Raji (cell line): ENCODE data around the gene COLEC12.

Experiments
- POLR2A ChIP-seq: IDR thresholded peaks from 2 replicates; pipeline ENCODE4 v1.6.1; 2011; ENCODE audit warnings: low read depth, low read length, control low read depth; ENCODE audit not compliant: insufficient read depth

The COLEC12 gene

GRCh38 chr18:446941-447560, 53.5 kb downstream of the COLEC12 start:
- no peak for TF ChIP-seq POLR2A

- no peak for TF ChIP-seq POLR2A
Measured at GRCh38 chr18:445055-445454, 55.4 kb downstream of the COLEC12 start.

- TF ChIP-seq POLR2A = no peak
Measured at GRCh38 chr18:438571-438970, 61.9 kb downstream of the COLEC12 start.

- TF ChIP-seq POLR2A = no peak
Measured at GRCh38 chr18:435940-436339, 64.6 kb downstream of the COLEC12 start.

GRCh38 chr18:434410-434809, 66.1 kb downstream of the COLEC12 start:
- no peak for TF ChIP-seq POLR2A

- no peak for TF ChIP-seq POLR2A
Measured at GRCh38 chr18:433960-434359, 66.5 kb downstream of the COLEC12 start.

GRCh38 chr18:433298-433697, 67.2 kb downstream of the COLEC12 start:
- TF ChIP-seq POLR2A = no peak

GRCh38 chr18:432791-433190, 67.7 kb downstream of the COLEC12 start:
- TF ChIP-seq POLR2A = no peak

- no peak for TF ChIP-seq POLR2A
Measured at GRCh38 chr18:429030-429429, 71.5 kb downstream of the COLEC12 start.

- TF ChIP-seq POLR2A = no peak
Measured at GRCh38 chr18:427005-427404, 73.5 kb downstream of the COLEC12 start.

GRCh38 chr18:425106-425745, 75.3 kb downstream of the COLEC12 start:
- no peak for TF ChIP-seq POLR2A

- no peak for TF ChIP-seq POLR2A
Measured at GRCh38 chr18:424668-425067, 75.8 kb downstream of the COLEC12 start.

- no peak for TF ChIP-seq POLR2A
Measured at GRCh38 chr18:424071-424661, 76.3 kb downstream of the COLEC12 start.

GRCh38 chr18:422966-423365, 77.5 kb downstream of the COLEC12 start:
- no peak for TF ChIP-seq POLR2A

GRCh38 chr18:421247-422155, 79.0 kb downstream of the COLEC12 start:
- TF ChIP-seq POLR2A = no peak
